ENCODE data around the gene SKA2.
"Not testable (repeated sequence)": the region's sequence is repeated elsewhere in the genome, so short reads cannot be mapped to it uniquely, and the experiment has no call there.

The SKA2 gene

DNA sequence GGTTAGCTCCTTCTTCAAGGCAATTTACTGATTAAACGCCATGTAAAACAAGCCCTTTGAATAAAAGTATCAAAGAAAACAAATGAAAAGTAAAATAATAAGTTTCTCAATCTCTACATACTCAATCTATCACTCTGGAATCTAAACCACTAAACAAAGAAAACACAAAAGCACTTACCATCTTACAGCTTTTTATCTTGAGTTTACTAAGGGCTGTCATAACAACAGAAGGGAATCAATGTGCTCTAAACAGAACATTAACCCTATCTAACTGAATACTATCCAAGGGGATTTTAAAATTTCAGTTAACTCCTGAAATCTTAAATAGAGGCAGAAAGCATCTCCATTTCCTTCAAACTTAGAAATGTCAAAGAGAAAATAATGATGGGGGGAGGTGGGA lies 3.4 kb downstream of the SKA2 start:
- DNase-seq (ENCODE audit: low spot score): no peak

DNA sequence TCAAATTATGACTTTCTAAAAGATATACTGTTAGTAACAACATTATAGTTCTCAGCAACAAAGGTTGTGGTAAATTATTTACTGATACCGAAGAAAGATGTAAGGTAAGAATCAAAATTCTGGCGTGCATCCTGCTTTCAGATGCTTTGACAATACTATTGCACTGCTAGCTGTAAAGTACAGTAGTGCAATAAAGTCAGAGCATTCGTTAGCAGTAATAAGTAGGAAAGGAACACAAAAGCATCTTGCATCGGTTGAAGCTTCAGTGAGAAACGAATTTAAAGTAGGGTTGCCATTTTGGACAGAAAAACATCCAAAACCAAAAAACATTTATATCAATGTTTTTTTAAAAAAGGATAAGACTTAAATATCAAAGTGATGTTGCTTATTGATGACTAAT lies 4.0 kb downstream of the SKA2 start:
- DNase-seq (ENCODE audit: low spot score): no peak

DNA sequence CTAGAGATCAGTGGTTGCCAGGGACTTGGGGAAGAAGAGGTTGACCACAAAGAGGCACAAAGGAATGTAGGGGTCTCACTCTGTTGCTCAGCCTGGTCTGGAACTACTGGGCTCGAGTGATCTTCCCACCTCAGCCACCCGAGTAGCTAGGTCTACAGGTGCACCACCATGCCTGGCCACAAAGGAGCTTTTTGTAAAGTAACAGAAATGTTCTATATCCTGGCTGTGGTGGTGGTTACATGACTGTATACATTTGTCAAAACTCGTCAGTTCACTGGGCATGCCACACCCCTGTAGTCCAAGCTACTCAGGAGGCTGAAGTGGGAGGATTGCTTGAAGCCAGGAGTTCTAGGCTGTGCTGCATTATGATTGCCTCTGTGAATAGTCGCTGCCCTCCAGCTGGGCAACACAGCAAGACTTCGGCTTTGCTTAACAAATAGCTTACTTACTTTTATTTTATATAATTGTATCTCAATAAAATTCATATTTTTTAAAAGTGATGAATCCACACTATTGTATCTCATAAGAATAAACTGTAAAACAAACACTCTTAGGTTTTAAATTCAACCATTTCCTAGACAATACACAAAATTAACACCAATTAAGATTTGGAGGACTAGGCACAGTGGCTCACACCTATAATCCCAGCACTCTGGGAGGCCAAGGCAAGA lies 5.0 kb downstream of the SKA2 start:
- DNase-seq (ENCODE audit: low spot score): no peak

DNA sequence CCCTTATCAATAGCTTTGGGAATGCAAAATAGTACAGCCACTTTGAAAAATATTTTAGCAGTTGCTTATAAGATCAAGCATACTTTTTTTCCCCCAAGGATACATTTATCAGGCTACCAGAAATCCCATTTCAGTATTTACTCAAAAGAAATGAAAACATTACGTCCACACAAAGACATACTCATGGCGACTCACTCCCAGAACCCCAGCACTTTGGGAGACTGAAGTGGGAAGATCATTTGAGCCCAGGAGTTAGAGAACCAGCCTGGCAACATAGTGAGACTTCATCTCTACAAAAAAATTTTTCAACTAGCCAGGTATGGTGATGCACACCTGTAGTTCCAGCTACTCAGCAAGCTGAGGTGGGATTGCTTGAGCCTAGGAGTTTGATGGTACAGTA lies 5.9 kb downstream of the SKA2 start:
- DNase-seq (ENCODE audit: low spot score): no peak

DNA sequence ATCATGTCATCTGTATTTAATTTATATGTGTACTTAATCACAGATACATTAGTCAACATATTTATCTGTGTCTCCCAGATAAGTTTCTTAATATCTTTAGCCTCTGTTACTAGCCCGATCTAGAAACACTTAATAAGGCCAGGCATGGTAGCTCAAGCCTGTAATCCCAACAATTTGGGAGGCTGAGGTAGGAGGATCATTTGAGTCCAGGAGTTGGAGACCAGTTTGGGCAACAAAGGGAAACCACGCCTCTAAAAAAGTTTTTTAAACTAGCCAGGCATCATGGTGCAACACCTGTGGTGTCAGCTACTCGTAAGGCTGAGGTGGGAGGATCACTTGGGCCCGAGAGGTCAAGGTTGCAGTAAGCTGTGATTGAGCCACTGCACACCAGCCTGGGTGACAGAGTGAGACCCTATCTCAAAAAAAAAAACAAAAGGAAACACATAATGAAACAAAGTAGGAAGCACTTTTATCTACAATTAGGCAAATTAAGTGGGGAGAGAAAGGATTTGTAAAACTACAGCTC lies 9.4 kb downstream of the SKA2 start:
- no peak for DNase-seq (ENCODE audit: low spot score)

DNA sequence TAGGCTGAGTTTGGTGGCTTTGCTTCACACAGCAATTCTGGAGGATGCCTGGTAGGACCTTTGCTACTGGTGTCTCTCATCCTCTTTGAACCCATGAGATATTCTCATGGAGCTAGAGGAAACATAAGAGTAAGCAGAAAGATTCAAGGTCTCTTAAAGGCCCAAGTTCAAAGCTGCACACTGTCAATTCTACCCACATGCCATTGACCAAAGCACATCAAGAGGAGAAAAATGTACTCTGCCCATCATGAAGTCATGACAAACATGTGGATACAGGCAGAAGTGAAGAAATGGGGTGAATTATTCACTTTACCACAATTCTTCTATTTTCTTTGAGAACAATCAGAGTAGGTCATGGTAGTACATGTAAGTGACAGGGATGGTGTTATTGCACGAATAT lies 13.1 kb downstream of the SKA2 start:
- no peak for DNase-seq (ENCODE audit: low spot score)

DNA sequence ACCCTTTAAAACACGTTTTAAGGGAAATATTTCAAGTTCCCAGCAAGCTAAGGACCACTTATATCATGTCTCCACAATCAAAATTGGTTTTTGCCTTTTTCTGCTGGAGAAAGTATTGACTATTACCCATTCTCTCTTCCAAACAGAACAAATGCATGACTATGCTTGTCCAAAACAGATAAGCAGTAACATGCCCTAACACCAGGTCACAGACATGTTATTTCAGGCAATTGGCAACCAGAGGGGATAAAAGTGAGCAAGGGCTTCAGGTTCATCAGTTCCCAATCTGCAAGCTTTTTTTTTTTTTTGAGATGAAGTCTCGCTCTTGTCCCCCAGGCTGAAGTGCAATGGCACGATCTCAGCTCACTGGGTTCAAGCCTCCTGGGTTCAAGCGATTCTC lies 15.0 kb downstream of the SKA2 start:
- no peak for DNase-seq (ENCODE audit: low spot score)

DNA sequence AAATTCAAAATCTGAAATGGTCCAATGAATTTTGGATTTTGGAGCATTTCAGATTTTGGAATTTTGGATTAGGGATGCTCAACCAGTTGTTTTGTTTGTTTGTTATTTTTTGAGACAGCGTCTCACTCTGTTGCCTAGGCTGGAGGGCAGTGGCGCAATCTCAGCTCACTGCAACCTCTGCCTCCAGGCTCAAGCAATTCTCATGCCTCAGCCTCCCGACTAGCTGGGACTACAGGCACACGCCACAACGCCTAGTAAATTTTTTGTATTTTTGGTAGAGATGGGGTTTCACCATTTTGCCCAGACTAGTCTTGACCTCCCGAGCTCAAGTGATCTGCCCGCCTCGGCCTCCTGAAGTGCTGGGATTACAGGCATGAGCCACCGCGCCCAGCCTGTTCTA lies 16.6 kb downstream of the SKA2 start:
- not testable (repeated sequence) for DNase-seq (ENCODE audit: low spot score)

DNA sequence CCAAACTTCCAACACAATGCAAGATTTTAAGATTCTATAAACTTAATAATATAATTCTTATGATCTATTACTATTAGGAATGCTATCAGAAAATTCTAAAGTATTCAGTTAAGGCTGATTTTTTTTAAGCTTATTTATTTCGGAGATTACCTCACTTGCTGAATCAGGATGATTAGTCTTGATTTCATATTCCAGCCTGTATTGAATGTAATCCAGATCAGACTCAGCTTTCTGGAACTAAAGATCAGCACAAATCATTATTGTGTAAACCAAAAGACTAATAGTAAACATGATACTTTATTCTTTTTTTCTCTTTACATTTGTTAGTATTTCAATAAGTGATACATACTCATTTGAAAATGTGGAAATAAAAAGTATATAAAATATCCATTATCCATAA lies 23.9 kb downstream of the SKA2 start:
- DNase-seq (ENCODE audit: low spot score): no peak

DNA sequence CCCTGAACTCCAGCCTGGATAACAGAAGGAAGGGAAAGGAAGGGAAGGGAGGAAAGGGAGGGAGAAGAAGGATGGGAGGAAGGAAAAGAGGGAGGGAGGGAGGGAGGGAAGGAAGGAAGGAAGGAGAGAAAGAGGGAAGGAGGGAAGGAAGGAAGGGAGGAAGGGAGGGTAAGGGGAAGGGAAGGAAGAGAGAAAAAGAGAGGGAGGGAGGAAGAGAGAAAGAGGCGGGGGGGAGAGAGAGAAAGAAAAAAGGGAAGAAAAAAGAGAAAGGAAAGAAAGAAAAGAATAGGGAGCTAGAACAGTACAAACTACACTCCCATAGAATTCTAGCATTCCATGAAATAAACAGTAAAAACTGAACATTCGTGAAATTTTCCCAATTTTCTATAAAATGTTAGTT lies 25.2 kb downstream of the SKA2 start:
- no peak for DNase-seq (ENCODE audit: low spot score)

DNA sequence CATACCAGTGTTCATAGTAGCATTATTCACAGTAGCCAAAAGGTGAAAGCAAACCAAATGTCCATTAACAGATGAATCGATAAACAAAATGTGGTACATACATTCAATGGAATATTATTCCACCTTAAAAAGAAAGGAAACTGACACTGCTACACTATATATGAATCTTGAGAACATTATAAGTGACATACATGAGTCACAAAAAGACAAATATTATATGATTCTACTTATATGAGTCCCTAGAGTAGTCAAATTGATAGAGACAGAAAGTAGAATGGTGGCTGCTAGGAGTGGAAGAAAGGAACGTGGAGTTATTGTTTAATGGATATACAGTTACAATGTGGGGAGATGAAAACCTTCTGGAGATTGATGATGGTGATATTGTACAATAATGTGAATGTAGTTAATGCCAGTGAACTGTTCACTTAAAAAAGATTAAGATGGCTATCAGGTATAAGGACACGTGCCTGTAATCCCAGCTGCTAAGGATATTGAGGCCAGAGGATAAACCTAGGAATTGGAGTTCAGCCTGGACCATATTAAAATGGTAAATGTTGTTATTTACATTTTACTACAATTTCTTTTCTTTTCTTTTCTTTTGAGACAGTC lies 28.1 kb downstream of the SKA2 start:
- DNase-seq (ENCODE audit: low spot score): no peak

DNA sequence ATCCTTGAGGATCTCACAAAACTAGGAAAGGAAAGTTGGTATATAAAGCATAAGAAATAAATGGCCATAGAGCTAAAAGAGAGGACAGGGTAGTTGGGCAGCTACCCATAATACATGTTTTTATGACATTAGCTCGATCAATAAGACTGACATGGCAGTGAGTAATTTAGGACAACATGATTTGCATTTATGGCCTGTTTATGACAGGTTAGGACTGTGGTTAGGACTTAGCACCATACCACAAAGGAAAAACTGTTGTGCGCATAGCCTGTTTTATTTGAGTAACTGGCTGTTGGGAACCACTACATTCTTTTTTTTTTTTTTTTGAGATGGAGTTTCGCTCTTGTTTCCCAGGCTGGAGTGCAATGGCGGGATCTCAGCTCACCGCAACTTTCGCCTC lies 30.3 kb downstream of the SKA2 start:
- no peak for DNase-seq (ENCODE audit: low spot score)

DNA sequence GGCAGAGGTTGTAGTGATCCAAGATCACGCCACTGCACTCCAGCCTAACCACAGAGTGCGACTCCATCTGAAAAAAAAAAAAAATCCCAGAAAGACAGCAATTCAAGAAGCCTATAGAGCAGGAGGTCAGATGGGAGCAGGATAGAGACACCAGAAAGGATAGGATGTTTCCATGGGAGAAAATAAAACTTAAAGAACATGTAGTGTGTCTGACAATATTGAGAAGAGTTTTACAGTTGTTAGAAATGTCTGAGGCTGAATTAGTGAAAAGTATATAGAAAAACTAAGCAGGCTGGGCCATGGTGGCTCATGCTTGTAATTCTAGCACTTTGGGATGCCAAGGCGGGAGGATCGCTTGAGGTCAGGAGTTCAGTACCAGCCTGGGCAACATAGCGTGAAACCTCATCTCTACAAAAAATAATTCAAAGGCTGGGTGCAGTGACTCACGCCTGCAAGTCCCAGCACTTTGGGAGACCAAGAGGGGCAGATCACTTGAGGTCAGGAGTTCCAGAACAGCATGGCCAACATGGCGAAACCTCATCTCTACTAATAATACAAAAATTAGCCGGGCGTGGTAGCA lies 33.0 kb downstream of the SKA2 start:
- no peak for DNase-seq (ENCODE audit: low spot score)

DNA sequence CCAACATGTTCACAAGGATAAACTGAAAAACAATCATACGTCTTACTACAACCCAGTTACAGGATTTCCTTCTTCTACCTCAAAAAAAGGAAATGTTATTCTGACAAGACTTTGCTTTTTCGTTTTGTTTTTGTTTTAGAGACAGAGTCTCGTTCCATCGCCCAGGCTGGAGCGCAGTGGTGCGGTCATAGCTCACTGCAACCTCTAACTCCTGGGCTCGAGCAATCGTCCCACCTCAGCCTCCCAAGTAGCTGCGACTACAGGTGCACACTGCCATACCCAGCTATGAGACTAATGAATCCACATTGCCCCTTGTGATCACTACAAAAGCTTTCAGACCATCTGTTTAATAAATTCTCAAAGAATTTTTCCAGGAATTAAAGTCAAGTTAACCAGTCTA lies 39.5 kb downstream of the SKA2 start:
- no peak for DNase-seq (ENCODE audit: low spot score)

DNA sequence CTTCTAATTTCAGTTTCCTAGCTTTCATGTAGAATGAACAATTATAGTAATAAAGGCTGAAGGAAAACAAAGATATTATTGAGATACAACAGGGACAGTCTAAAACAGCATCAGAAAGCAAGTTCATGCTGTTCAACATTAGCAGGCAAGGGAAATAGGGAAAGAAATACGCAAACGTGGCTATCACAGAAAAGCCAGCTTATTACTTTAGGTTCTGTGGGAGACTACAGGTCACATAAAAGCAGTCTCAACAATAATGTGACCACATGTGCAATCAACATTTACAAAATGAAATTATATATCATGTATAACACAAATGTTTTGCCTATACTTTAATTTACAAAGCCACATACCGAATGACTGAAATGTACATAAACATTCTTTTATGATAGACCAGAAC lies 43.4 kb downstream of the SKA2 start:
- no peak for DNase-seq (ENCODE audit: low spot score)

DNA sequence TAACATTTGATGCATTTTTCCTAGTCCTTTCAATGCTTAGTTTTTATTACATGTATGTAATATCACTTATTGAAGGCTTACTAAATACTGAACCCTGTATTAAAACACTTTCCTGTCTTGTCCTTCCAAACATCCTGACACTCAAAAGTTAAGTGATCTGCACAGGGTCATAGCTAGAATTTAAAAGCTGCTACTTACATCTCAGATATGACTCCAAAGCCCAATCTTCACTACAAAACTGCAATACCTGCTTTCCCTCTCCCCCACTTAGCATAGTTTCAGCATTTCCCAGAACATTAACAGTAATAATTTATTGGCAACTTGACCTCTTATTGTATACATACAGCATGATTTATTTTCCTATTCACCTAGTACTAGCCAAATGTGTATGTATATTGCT lies 44.0 kb downstream of the SKA2 start:
- DNase-seq (ENCODE audit: low spot score): no peak

DNA sequence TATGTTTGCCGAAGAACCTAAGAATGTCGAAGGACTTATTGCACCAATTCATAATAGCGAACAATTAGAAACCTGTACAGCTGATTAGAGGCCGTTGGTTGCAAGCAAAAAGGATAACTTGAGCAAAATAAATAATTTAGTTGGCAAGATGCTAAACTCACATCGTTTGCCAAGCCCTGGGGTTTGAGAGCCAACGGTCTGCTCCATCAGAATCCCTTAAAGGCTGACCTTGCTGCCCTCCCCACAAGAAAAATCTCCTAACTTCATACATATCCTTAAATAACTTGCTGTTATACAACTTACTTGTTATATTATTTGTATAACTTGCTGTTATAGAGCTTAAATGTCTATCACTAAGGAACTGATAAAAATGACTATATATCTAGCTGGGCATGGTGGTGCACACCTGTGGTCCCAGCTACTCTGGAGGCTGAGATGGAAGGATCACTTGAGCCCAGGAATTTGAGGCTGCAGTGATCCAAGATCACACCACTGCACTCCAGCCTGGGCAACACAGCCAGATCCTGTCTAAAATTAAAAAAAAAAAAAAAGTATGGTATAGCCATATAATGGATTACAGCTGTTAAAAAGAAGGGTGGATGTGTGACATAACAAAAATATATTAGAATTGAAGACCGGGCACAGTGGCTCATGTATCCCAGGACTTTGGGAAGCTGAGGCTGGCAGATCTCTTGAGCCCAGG lies 46.4 kb downstream of the SKA2 start:
- DNase-seq (ENCODE audit: low spot score): no peak

DNA sequence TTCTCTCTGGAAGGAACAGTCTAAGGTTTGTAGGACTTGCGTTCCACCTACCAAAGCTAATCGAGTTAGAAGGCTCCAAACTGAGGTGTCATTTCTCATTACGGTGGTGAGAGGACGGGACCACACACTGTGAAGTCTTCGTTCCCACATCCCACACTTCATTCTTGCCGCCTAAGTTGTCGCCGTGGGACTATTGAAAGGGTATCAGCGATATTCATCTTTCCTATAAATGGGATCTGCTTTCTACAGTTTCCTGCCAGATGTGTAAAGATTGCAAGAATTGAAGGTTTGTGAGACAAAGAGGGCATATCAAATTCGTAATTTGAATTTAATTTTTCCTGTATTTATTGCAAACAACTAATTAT lies 47.7 kb downstream of the SKA2 start:
- DNase-seq (ENCODE audit: low spot score): no peak

DNA sequence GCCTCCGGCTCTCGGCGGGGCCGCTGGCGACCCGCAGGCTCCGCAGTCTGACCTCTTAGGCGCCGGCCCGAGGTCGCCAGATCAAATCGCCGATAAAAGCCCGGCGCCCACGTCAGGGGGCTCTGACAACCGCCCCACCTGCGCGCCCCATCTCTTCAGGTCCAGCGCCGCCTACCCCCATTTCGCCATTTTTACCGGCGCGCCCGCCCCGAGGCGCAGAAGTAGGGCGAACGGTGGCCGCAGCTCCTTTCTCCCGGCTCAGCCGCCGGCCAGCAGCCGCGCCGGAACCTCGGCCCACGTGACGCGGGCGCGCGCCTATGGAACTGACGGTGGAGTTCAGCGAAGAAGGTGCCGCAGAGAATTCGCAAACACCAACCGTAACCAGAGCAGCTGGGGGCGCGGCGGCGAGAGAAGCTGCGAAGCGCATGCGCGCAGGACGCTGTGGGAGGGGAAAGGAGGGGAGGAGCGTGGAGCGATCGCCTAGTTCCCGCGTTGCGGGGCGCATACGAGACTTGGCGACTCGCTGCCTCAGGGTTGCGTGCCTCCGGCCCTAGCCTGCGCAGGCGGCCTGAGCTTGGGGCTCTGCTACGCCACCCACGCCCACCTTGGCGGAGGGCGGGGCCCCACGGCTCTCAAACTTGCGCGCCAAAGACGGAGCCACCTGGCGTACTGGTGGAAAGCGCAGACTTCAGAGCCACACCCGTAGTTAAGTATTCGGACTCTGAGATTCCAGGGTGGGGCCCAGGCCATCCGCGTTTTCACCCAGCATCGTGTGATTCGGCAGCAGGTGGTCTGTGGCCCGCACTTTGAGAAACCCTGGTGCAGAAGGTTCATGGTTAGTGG lies 48.3 kb downstream of the SKA2 start, which contains the start of gene TRIM37:
TSS of gene TRIM37 (minus strand) at position 418 of the 843 bp plus-strand sequence. CDS start 419 bp downstream, outside the sequence.
- peak; percentile 100 for DNase-seq (ENCODE audit: low spot score)

DNA sequence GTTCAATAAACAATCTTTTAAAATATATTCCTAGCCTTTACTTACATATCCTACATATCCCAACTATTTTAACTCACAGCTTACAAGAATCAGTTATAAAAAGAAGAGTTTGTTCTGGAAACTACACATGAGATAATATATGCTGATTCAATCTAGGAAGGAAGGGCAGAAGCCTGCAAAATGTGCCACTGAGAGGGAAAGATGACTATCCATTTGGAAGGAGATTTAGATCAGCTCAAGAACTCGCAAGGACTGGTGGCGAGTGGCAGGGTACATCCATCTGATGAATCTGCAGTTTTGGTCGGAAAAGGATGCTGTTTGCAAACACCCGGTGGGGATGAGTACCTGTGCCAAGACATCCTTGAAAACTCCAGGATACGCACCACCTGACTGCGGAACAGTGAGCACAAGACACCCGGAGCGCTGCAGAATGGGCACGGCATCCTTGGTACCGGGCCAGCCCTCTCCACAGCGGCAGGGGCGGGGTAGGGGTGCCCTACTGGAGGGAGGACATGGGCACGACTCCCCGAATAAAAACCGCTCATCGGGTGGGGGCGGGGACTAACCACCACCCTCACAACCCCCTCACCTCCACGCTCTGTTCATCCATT lies 49.0 kb downstream of the SKA2 start:
- DNase-seq (ENCODE audit: low spot score): peak; percentile 82

DNA sequence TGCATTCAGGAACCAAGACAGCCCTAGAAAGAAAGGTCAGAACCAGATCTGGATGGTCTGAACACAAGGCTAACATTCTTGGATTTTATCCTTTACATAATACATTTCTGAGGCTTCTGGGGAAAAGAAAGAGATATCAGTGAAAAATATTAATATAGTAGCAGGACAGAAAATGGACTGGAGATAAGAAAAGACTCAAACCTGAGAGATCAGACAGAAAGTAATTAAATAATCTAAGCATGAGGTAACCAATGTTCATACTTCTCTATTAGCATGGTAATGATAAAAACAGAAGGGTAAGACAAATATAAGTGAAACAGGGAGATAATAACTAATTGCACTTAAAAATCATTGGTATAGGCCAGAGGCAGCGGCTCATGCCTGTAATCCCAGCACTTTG lies 53.8 kb downstream of the SKA2 start:
- no peak for DNase-seq (ENCODE audit: low spot score)

DNA sequence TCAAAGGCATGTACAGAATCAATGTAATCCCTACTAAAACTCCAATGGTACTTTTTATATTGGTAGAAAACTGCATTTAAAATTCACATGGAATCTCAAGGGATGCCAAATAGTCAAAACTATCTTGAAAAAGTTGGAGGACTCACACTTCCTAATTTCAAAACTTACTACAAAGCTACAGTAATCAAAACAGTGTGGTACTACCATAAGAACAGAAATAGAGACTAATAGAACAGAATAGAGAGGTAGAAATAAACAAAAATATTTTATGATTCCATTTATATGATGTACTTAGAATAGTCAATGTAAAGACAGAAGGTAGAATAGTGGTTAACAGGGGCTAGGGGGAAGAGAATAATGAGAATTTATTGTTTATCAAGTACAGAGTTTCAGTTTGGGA lies 57.1 kb downstream of the SKA2 start:
- no peak for DNase-seq (ENCODE audit: low spot score)

Measured in D341Med (cell line).